Suprapubic skin (tissue), 4 donors: Measurements from ENCODE around the gene CHL1.

Experiments
- CTCF ChIP-seq, 2 donors: fragments of 200-600 bp in 1 of 2; fragments of 450-650 bp in 1 of 2; sonication (generic) in 1 of 2; IDR thresholded peaks; one replicate each; pipeline ENCODE4 v1.5.1; 2016 to 2019; ENCODE audit warnings: antibody characterized with exemption in 2 of 2, mild to moderate bottlenecking in 1 of 2, moderate library complexity in 1 of 2
- POLR2A ChIP-seq, 2 donors: fragments of 450-650 bp; IDR thresholded peaks; one replicate each; pipeline ENCODE4 v1.6.1; 2017; ENCODE audit warnings: antibody characterized with exemption in 2 of 2, mild to moderate bottlenecking in 2 of 2, moderate library complexity in 2 of 2
- POLR2AphosphoS5 ChIP-seq, 3 donors: sonication (generic); formaldehyde crosslinking; IDR thresholded peaks; one replicate each; pipeline ENCODE4 v1.6.1; 2017; ENCODE audit warnings: antibody characterized with exemption in 3 of 3

- TF ChIP-seq POLR2A (IDR thresholded peaks at IDR 0.05) (no peak), CTCF (IDR thresholded peaks at IDR 0.05) (no peak), POLR2AphosphoS5 (IDR thresholded peaks at IDR 0.05) (no peak)
Observed at GRCh38 chr3:331881-332280, 135.3 kb downstream of the CHL1 start.
